Measurements from ENCODE around the gene TIFAB. TPM values are rescaled to one million over a fixed set of nuclear protein-coding genes. Genes with fewer than 3 reads are reported as not detected.

Gene TIFAB
- total RNA-seq, 1 donor from 2014 or later, result not detected

DNA sequence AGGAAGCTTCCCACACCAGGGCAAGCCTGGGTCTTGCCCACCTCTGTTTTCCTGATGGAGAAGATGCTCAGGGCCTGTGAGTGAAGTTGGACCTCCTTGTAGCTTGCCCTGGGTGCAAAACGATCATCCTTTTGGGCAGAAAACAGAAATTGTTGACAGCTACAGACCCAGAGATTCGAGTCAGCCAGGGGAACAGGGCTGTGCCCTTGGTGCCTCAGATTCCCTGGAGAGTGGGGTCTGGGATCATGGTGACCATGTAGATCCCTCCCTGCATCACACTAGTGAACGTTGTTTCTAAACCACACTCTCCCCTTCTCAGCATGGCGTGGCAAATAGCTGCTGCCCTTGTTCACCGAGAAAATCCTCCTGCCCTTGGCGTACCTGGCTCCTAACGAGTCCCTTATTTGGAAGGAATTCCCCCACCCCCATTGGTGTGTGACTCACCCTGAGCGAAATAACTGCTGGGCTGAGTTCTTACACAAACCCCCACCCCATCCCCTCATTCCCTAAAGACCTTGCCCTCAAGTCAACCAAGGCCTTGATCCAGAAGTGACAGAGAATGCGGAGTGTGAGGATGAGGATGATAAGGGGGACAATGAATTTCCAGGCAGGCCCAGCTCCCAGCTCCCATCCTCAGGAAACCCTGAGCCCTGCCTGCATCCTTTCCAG is 3.9 kb downstream of the TIFAB start:
- TF ChIP-seq, protein P1, sequence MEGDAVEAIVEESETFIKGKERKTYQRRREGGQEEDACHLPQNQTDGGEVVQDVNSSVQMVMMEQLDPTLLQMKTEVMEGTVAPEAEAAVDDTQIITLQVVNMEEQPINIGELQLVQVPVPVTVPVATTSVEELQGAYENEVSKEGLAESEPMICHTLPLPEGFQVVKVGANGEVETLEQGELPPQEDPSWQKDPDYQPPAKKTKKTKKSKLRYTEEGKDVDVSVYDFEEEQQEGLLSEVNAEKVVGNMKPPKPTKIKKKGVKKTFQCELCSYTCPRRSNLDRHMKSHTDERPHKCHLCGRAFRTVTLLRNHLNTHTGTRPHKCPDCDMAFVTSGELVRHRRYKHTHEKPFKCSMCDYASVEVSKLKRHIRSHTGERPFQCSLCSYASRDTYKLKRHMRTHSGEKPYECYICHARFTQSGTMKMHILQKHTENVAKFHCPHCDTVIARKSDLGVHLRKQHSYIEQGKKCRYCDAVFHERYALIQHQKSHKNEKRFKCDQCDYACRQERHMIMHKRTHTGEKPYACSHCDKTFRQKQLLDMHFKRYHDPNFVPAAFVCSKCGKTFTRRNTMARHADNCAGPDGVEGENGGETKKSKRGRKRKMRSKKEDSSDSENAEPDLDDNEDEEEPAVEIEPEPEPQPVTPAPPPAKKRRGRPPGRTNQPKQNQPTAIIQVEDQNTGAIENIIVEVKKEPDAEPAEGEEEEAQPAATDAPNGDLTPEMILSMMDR (conservative IDR thresholded peaks at IDR 0.05; ENCODE audit: low read depth, low read length), result no peak
- DNase-seq (ENCODE audit: low read depth), result no peak

DNA sequence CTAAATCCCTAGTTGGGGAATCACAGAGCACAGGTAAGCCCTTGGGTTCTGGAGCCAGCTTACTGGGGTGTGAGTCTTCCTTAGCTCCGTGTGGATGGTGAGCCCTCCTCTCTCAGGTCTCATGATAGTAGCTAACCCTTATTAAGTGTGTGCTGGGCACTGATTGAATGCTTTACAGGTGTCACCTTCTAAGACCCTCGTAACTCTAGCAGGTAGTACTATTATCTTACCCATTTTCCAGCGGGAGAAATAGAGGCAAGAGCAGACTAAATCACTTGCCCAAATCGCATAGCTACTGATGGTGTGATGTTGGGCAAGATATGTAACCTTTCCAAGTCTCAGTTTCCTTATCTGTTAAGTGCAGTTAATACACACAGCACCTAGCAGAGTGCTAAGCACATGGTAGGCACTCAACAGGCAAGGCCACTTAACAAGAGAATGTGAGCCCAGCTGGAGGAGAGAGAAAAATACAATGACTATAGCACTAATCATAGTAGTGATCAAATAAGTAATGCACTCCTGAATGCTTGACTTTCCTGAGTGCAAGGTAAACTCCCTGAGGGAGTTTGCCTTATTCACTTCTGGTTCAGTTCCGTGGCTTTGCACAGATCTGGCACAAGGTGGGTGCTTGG is 4.7 kb downstream of the TIFAB start, which contains the start of gene DCANP1:
Gene DCANP1 (minus strand): TSS at position 51 of the 632 bp plus-strand sequence. CDS start 240 bp downstream, outside the sequence.
- no peak for DNase-seq (ENCODE audit: low read depth)
- H3K4me3 ChIP-seq (ENCODE audit: low read depth, low read length), result no peak within 1 kb of the TSS
- TF ChIP-seq, protein P1 (conservative IDR thresholded peaks at IDR 0.05; ENCODE audit: low read depth, low read length), result no peak

More for the DNA sequence above, 3.9 kb downstream of the TIFAB start:
- no peak overlapping the region for H3K4me3 ChIP-seq (ENCODE audit: low read depth, low read length)

DNA sequence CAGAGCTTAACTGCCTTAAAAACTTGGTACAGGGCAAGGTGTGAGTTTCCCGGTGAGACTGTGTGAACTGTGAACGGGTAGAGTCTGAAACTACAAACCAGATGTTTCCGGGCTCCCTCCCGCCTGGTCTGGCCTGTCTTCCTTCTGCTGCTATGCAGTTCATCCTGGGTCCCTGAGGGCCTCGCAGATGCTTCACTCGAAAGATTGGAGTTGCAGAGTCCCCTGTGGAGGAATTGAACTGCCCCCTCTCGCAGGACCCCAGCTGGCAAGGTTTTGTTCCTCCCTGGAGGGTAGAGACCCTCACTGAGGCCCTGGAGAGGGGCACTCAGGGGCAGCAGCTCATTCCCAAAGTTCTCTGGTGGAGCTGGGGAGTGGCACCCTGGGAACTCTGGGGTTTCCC is 5.5 kb downstream of the TIFAB start:
- H3K4me3 ChIP-seq (ENCODE audit: low read depth, low read length), result no peak overlapping the region
- DNase-seq (ENCODE audit: low read depth), result no peak
- TF ChIP-seq, protein P1 (conservative IDR thresholded peaks at IDR 0.05; ENCODE audit: low read depth, low read length), result no peak

DNA sequence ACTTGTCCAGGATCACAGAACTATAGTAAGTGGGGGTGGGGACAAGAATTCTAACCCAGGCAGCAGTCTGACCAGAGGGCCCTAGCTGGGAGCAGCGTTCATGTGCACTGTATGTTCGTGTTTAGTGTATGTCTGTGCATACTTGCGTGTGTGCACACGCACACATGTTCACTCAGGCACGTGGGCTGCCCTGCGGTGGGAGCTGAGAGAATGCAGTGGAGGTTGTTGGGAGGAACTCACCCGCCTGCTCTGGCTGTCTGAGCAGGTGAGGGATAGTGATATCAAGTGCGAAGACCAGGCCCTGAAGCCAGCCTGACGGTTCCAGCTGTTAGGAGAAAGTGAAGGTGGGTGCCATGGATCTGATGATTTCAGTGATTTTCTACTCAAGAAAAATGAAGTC is 5.9 kb downstream of the TIFAB start:
- H3K4me3 ChIP-seq (ENCODE audit: low read depth, low read length), result no peak overlapping the region
- TF ChIP-seq, protein P1 (conservative IDR thresholded peaks at IDR 0.05; ENCODE audit: low read depth, low read length), result no peak
- no peak for DNase-seq (ENCODE audit: low read depth)

DNA sequence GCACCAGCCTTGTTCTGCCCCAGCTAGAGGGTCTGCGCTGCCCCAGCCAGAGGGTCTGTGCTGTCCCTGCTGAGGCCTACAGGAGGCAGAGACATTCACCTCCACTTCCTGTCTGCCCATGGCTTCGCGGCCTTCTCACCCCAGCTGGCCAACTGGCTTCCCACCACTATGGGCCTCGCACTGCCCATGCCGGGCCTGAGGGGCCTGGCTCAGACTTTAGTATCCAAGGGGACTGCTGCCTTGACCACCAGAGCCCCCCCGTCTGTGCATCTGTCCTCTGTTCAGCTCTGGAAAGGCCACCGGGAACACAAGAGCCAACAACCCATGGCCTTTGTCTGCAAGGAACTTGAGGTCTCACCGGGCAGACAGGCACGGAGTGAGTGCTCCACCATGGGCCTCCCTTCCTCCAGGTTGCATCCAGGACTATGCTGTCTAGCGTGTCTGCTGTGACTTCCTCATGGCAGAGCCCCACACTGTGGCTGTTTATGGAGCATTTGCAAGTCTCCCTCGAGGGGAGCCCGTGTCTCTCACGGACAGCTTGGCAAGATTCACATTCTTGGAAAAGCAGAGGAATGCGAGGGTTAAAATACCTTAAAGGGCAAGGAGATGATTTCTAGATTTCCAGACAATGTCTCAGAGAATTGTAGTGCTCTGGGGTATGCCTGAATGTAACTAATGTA is 6.7 kb downstream of the TIFAB start:
- TF ChIP-seq, protein P1 (conservative IDR thresholded peaks at IDR 0.05; ENCODE audit: low read depth, low read length), result no peak
- H3K4me3 ChIP-seq (ENCODE audit: low read depth, low read length), result no peak overlapping the region
- DNase-seq (ENCODE audit: low read depth), result no peak

DNA sequence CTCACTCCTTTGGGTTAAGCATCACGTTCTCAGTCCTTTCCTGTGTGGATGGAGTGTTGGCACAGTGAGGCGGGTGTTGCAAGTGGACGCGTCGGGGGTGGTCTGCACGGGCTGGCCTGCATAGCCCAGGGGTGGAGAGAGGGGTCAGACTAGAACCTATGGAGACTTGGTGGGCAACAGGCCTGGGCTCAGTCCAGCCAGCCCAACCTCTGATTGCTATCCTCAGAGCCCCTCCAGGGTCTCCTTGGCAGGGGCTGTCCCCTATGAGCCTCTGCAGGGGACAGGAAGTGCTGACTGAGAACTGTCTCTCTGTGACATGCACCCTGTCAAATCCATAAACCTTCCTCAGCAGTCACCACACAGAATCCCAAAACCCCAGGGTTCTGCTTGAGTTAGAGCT is 7.3 kb downstream of the TIFAB start:
- TF ChIP-seq, protein P1 (conservative IDR thresholded peaks at IDR 0.05; ENCODE audit: low read depth, low read length), result no peak
- no peak overlapping the region for H3K4me3 ChIP-seq (ENCODE audit: low read depth, low read length)
- no peak for DNase-seq (ENCODE audit: low read depth)

Data from epithelial cell of proximal tubule (primary cell).